Endodermal cell (in vitro differentiated cells): ENCODE measurements around the gene SLC38A3. TPM values are rescaled to one million over a fixed set of nuclear protein-coding genes. Genes with fewer than 3 reads are reported as not detected.

Experiments used
- DNase-seq: peaks from one replicate; pipeline ENCODE4 v3.0.0-alpha.2; 2017
- H3K27ac ChIP-seq: 2 replicates; pipeline ENCODE4 v1.5.1; 2013; ENCODE audit warnings: mild to moderate bottlenecking, low read depth, low read length, moderate library complexity
- H3K27me3 ChIP-seq: 2 replicates; pipeline ENCODE4 v1.6.1; 2013; ENCODE audit warnings: mild to moderate bottlenecking, low read length, moderate library complexity; ENCODE audit not compliant: insufficient read depth, control insufficient read depth, poor library complexity, severe bottlenecking
- H3K36me3 ChIP-seq: 2 replicates; pipeline ENCODE4 v1.7.0; 2013; ENCODE audit warnings: mild to moderate bottlenecking, low read length, moderate library complexity; ENCODE audit not compliant: control insufficient read depth, insufficient read depth
- H3K4me1 ChIP-seq: one replicate; pipeline ENCODE4 v1.7.0; 2013; ENCODE audit warnings: low read length; ENCODE audit not compliant: control insufficient read depth, insufficient read depth
- H3K4me3 ChIP-seq: 2 replicates; pipeline ENCODE4 v1.5.1; 2013; ENCODE audit warnings: mild to moderate bottlenecking, low read length, moderate library complexity
- H3K9ac ChIP-seq: 2 replicates; pipeline ENCODE4 v1.6.1; 2013; ENCODE audit warnings: mild to moderate bottlenecking, low read length, moderate library complexity; ENCODE audit not compliant: poor library complexity, severe bottlenecking; ENCODE audit errors: extremely low read depth
- H3K9me3 ChIP-seq: 2 replicates; pipeline ENCODE4 v1.6.1; 2013; ENCODE audit warnings: mild to moderate bottlenecking, low read length, moderate library complexity; ENCODE audit not compliant: control insufficient read depth
- H3K27ac Mint-ChIP-seq: 2 replicates; pipeline ENCODE4 v1.8.0; 2020; ENCODE audit warnings: mixed read lengths
- H3K27me3 Mint-ChIP-seq: 2 replicates; pipeline ENCODE4 v1.8.0; 2021; ENCODE audit warnings: mild to moderate bottlenecking, mixed read lengths; ENCODE audit not compliant: insufficient read depth
- H3K36me3 Mint-ChIP-seq: 2 replicates; pipeline ENCODE4 v1.8.0; 2020; ENCODE audit warnings: low read depth, mixed read lengths
- H3K4me1 Mint-ChIP-seq: 2 replicates; pipeline ENCODE4 v1.8.0; 2020; ENCODE audit warnings: mixed read lengths
- H3K4me3 Mint-ChIP-seq: 2 replicates; pipeline ENCODE4 v1.8.0; 2020; ENCODE audit warnings: mild to moderate bottlenecking, moderate library complexity, mixed read lengths
- H3K9me3 Mint-ChIP-seq: 2 replicates; pipeline ENCODE4 v1.8.0; 2020; ENCODE audit warnings: mild to moderate bottlenecking, mixed read lengths
- CTCF ChIP-seq: fragments of 200-600 bp; sonication (generic); conservative IDR thresholded peaks from 2 replicates; pipeline ENCODE4 v1.5.0; 2021; ENCODE audit warnings: antibody characterized with exemption, mild to moderate bottlenecking
- WGBS, 2 experiments: methylation state at CpG; one replicate each; pipeline versions ENCODE4 v1.1.5 to v1.1.7; 2013; ENCODE audit warnings: missing lambda C conversion rate in 2 of 2, mixed read lengths in 1 of 2; ENCODE audit not compliant: insufficient coverage in 1 of 2, insufficient read length in 1 of 2; 5-methylcytosine and 5-hydroxymethylcytosine counted together
- total RNA-seq, 2 donors: library from RNA; stranded (reverse); fragmentation: NEBNext Ultra II Directional in 1 of 2; extraction: Animal tissue kit (Norgen Biotek cat#: 25700) in 1 of 2; gene quantifications; 2 replicates in 1 of 2; 3 replicates in 1 of 2; pipeline ENCODE4 v1.2.1, GENCODE V29; 2021

SLC38A3 gene
- total RNA-seq, 2 donors from 2014 or later: 1.5 to 1.9 TPM

- Mint-ChIP-seq H3K4me1 (peaks cover 25% of the 10 kb centered on the region), H3K27me3 (peaks cover 3% of the 10 kb centered on the region), H3K36me3 (peaks cover 3% of the 10 kb centered on the region), H3K4me3 (peak overlapping the region; percentile 18), H3K27ac (peak overlapping the region; percentile 94), H3K9me3 (no peaks in the 10 kb centered on the region)
- no peaks in the 10 kb centered on the region for H3K9me3 ChIP-seq
- no peak overlapping the region for H3K4me3 ChIP-seq
- no peaks in the 10 kb centered on the region for H3K27me3 ChIP-seq
- no peak for DNase-seq
- no peak for TF ChIP-seq CTCF
- H3K9ac ChIP-seq: no peak overlapping the region
- peak overlapping the region; percentile 92 for H3K27ac ChIP-seq
- H3K36me3 ChIP-seq: peaks cover 4% of the 10 kb centered on the region
- 68 to 86% methylated on average over 4 to 6 of the region's 6 CpGs for WGBS, 2 experiments
- peaks cover 12% of the 10 kb centered on the region for H3K4me1 ChIP-seq
Measured at GRCh38 chr3:50263478-50264382, 58.7 kb downstream of the SLC38A3 start.

- 13 to 40% methylated on average over 1 to 6 of the region's 7 CpGs for WGBS, 2 experiments
- Mint-ChIP-seq H3K4me3 (peak overlapping the region; percentile 18), H3K36me3 (no peaks in the 10 kb centered on the region), H3K27me3 (peaks cover 4% of the 10 kb centered on the region), H3K27ac (peak overlapping the region; percentile 94), H3K4me1 (peaks cover 27% of the 10 kb centered on the region), H3K9me3 (no peaks in the 10 kb centered on the region)
- Histone ChIP-seq H3K9me3 (no peaks in the 10 kb centered on the region), H3K4me1 (peaks cover 16% of the 10 kb centered on the region), H3K4me3 (no peak overlapping the region), H3K9ac (no peak overlapping the region), H3K27ac (peak overlapping the region; percentile 92), H3K27me3 (no peaks in the 10 kb centered on the region), H3K36me3 (peaks cover 2% of the 10 kb centered on the region)
- TF ChIP-seq CTCF: no peak
- peak; percentile 98 for DNase-seq
Measured at GRCh38 chr3:50264383-50264963, 59.4 kb downstream of the SLC38A3 start.

- no peak for DNase-seq
- peak overlapping the region; percentile 92 for H3K27ac Mint-ChIP-seq
- Histone ChIP-seq H3K9ac (peak overlapping the region; percentile 20), H3K9me3 (no peaks in the 10 kb centered on the region), H3K4me3 (no peak overlapping the region), H3K4me1 (peaks cover 16% of the 10 kb centered on the region), H3K36me3 (no peaks in the 10 kb centered on the region), H3K27ac (peak overlapping the region; percentile 92), H3K27me3 (no peaks in the 10 kb centered on the region)
- 67 to 82% methylated on average over 2 to 7 of the region's 7 CpGs for WGBS, 2 experiments
- no peaks in the 10 kb centered on the region for H3K36me3 Mint-ChIP-seq
- no peak for TF ChIP-seq CTCF
- H3K4me1 Mint-ChIP-seq: peaks cover 27% of the 10 kb centered on the region
- H3K27me3 Mint-ChIP-seq: peaks cover 4% of the 10 kb centered on the region
- H3K9me3 Mint-ChIP-seq: no peaks in the 10 kb centered on the region
- no peak overlapping the region for H3K4me3 Mint-ChIP-seq
Measured at GRCh38 chr3:50264964-50265485, 60.0 kb downstream of the SLC38A3 start.
